Measurements from ENCODE around the gene PKNOX2. TPM values are rescaled to one million over a fixed set of nuclear protein-coding genes. Genes with fewer than 3 reads are reported as not detected.

Gene PKNOX2
- total RNA-seq, 1 experiment from 2014 or later, result 3.7 TPM

DNA sequence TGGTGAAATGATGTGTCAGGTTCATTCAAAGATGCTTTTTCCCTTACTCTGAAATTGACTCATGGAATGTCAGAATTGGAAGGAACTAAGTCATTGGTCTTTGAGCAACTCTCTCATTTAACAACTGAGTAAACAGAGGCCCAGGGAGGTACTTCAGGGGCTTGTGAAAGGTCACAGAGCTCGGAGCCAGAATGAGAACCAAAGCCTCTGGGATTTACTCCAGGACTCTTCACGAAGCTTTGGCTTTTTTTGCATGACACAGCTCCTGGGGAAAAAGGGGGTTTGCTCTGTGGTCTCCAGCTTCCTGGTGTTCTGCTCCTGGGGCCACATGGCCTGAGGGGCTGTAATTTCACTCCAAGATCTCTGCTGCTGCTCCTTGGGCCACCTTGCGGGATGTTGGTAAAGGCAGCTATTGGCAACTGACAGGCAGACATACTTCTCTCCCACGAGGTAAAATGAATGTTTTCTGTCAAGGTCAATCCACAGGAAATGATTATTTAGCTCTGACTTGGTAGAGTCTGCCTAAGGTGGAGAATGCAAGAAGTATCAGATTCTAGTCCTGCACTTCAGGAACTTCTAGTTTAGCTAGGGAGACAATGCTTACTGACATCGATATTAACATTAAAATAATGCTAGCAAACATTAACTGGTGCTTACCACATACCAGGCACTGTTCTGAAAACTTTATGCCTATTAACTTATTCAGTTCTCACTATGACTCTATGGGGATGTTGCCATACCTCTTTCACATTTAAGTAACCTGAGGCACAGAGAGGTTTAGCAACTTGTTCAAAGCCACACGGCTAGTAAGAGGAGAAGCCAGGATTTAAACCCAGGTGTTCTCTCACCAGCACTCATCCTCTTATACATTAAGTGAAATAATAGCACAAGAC lies 16.1 kb downstream of the PKNOX2 start:
- H3K27me3 Mint-ChIP-seq (ENCODE audit: low read depth), result peaks cover 4% of the 10 kb centered on the region
- H3K9me3 Mint-ChIP-seq, result no peaks in the 10 kb centered on the region
- POLR2A ChIA-PET, result interaction anchor here (1.1 kb wide), 1 partner anchor 71 kb away, joined by 3 read pairs; no protein-coding TSS in a partner anchor
- H3K36me3 Mint-ChIP-seq, result no peaks in the 10 kb centered on the region
- ATAC-seq (peak; percentile 49), DNase-seq (ENCODE audit: low spot score) (no peak)
- peaks cover 42% of the 10 kb centered on the region for H3K4me1 Mint-ChIP-seq
- CTCF ChIA-PET, result interaction anchor here (0.5 to 2.0 kb wide), 12 partner anchors 10 to 253 kb away, joined by 3 to 7 read pairs (median 4); partner anchors contain the start of gene PKNOX2
- no peak overlapping the region; the same call in 1 of the 2 replicates for H3K27ac Mint-ChIP-seq
- H3K4me3 Mint-ChIP-seq, result no peak overlapping the region
- no peak for TF ChIP-seq KAT7 (CRISPR knock-in tag; IDR thresholded peaks at IDR 0.05; ENCODE audit: borderline replicate concordance)
- no peak for TF ChIP-seq IRF2 (CRISPR knock-in tag; IDR thresholded peaks at IDR 0.05; ENCODE audit: borderline replicate concordance, low read depth)
- no peak for TF ChIP-seq NR3C1 (CRISPR knock-in tag; conservative IDR thresholded peaks at IDR 0.05; ENCODE audit: low read depth)
- no peak for TF ChIP-seq TP53 (CRISPR knock-in tag; IDR thresholded peaks at IDR 0.05)
- no peak for TF ChIP-seq ETV6 (CRISPR knock-in tag; IDR thresholded peaks at IDR 0.05)
- no peak for TF ChIP-seq FOXJ3 (CRISPR knock-in tag; IDR thresholded peaks at IDR 0.05; ENCODE audit: borderline replicate concordance)
- no peak for TF ChIP-seq FOXK1 (CRISPR knock-in tag; IDR thresholded peaks at IDR 0.05)
- TF ChIP-seq, protein P1, sequence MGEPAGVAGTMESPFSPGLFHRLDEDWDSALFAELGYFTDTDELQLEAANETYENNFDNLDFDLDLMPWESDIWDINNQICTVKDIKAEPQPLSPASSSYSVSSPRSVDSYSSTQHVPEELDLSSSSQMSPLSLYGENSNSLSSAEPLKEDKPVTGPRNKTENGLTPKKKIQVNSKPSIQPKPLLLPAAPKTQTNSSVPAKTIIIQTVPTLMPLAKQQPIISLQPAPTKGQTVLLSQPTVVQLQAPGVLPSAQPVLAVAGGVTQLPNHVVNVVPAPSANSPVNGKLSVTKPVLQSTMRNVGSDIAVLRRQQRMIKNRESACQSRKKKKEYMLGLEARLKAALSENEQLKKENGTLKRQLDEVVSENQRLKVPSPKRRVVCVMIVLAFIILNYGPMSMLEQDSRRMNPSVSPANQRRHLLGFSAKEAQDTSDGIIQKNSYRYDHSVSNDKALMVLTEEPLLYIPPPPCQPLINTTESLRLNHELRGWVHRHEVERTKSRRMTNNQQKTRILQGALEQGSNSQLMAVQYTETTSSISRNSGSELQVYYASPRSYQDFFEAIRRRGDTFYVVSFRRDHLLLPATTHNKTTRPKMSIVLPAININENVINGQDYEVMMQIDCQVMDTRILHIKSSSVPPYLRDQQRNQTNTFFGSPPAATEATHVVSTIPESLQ (CRISPR knock-in tag; IDR thresholded peaks at IDR 0.05), result no peak
- no peak for TF ChIP-seq NFYB (CRISPR knock-in tag; conservative IDR thresholded peaks at IDR 0.05; ENCODE audit: low read depth)
- TF ChIP-seq, protein P2, sequence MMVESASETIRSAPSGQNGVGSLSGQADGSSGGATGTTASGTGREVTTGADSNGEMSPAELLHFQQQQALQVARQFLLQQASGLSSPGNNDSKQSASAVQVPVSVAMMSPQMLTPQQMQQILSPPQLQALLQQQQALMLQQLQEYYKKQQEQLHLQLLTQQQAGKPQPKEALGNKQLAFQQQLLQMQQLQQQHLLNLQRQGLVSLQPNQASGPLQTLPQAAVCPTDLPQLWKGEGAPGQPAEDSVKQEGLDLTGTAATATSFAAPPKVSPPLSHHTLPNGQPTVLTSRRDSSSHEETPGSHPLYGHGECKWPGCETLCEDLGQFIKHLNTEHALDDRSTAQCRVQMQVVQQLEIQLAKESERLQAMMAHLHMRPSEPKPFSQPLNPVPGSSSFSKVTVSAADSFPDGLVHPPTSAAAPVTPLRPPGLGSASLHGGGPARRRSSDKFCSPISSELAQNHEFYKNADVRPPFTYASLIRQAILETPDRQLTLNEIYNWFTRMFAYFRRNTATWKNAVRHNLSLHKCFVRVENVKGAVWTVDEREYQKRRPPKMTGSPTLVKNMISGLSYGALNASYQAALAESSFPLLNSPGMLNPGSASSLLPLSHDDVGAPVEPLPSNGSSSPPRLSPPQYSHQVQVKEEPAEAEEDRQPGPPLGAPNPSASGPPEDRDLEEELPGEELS (CRISPR knock-in tag; IDR thresholded peaks at IDR 0.05), result no peak
- TF ChIP-seq, protein P3, sequence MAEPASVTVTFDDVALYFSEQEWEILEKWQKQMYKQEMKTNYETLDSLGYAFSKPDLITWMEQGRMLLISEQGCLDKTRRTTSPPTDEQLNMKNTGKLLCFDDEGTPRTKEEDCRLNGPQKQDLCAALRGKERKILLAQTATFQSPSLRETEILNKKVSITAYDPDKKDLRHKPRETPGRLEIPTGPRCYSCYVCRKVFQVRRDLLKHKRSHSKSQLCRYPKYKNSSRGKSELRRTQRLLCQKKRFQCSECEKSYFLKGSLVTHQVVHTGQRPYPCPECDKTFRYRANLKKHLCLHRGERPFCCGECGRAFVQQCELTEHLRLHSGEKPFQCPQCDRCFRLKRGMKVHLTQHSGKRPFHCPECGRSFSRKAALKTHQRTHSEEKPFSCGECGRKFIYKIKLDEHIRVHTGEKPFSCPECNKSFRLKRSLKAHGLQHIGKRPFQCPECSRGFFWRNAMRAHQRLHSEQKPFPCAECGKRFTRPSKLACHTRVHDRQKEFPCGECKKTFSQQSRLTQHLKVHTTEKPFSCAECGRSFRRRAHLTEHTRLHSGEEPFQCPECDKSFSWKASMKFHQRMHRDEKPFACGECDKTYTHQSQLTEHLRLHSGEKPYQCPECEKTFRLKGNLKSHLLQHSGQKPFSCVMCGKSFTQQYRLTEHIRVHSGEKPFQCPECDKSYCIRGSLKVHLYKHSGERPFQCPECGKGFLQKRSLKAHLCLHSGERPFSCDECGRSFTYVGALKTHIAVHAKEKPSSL (CRISPR knock-in tag; conservative IDR thresholded peaks at IDR 0.05), result no peak
- TF ChIP-seq ZNF416 (CRISPR knock-in tag; IDR thresholded peaks at IDR 0.05), result no peak
- TF ChIP-seq SMAD3 (CRISPR knock-in tag; IDR thresholded peaks at IDR 0.05; ENCODE audit: borderline replicate concordance), result no peak

DNA sequence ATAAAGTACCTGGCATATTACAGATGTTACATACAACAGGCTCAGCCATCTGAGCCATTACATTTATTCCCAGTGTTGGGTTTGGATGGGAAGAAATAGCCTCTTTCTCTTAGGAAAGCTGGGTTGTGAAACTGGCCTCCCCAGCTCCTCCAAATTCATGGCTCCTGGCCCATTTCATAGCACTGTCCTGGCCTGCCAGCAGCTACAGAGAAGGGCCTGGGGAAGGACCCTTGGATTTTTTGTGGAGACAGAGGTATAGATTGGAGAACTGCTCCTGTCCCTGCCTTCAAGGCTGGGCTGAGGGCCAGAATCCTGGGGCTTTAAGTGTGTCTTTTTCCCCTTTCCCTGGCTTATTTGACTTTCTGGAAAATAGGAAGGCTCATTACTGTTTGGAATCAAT lies 18.0 kb downstream of the PKNOX2 start:
- peaks cover 26% of the 10 kb centered on the region for H3K4me1 Mint-ChIP-seq
- TF ChIP-seq, protein P2 (CRISPR knock-in tag; IDR thresholded peaks at IDR 0.05), result no peak
- TF ChIP-seq, protein P4, sequence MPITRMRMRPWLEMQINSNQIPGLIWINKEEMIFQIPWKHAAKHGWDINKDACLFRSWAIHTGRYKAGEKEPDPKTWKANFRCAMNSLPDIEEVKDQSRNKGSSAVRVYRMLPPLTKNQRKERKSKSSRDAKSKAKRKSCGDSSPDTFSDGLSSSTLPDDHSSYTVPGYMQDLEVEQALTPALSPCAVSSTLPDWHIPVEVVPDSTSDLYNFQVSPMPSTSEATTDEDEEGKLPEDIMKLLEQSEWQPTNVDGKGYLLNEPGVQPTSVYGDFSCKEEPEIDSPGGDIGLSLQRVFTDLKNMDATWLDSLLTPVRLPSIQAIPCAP (CRISPR knock-in tag; IDR thresholded peaks at IDR 0.05), result no peak
- no peak for TF ChIP-seq ESRRA (CRISPR knock-in tag; IDR thresholded peaks at IDR 0.05; ENCODE audit: borderline replicate concordance)
- no peak for TF ChIP-seq HMGA2 (CRISPR knock-in tag; IDR thresholded peaks at IDR 0.05)
- no peak for TF ChIP-seq TEAD1 (CRISPR knock-in tag; IDR thresholded peaks at IDR 0.05)
- no peak for TF ChIP-seq TCF7 (CRISPR knock-in tag; IDR thresholded peaks at IDR 0.05; ENCODE audit: low read depth)
- POLR2A ChIA-PET, result no interaction called here
- no peak overlapping the region for H3K4me3 Mint-ChIP-seq
- 0 out of 2 replicates have a peak, but pooled peaks cover 5% of the 10 kb centered on the region for H3K9me3 Mint-ChIP-seq
- no peak overlapping the region for H3K27ac Mint-ChIP-seq
- ATAC-seq (no peak), DNase-seq (ENCODE audit: low spot score) (no peak)
- no peaks in the 10 kb centered on the region; the same call in none of the 2 replicates for H3K27me3 Mint-ChIP-seq (ENCODE audit: low read depth)
- CTCF ChIA-PET, result interaction anchor here (0.9 to 1.1 kb wide), 2 partner anchors 40 to 163 kb away, joined by 3 read pairs; no protein-coding TSS in a partner anchor
- H3K36me3 Mint-ChIP-seq, result no peaks in the 10 kb centered on the region; the same call in 1 of the 2 replicates

All from WTC11 (cell line).